HepG2 (cell line): ENCODE measurements around the gene ZBTB46. TPM values are rescaled to one million over a fixed set of nuclear protein-coding genes. Genes with fewer than 3 reads are reported as not detected.

Experiments
- BORCS8-MEF2B ChIP-seq: sonication (generic); formaldehyde crosslinking; IDR thresholded peaks from 2 replicates; pipeline ENCODE4 v1.8.0; 2022; ENCODE audit warnings: mild to moderate bottlenecking, missing genetic modification reagents
- FOSL2 ChIP-seq: sonication (generic); formaldehyde crosslinking; IDR thresholded peaks from 2 replicates; pipeline ENCODE4 v1.4.0; 2020; ENCODE audit warnings: missing genetic modification reagents
- FOXM1 ChIP-seq: sonication (generic); formaldehyde crosslinking; IDR thresholded peaks from 2 replicates; pipeline ENCODE4 v1.5.0; 2020; ENCODE audit warnings: missing genetic modification reagents
- HMG20B ChIP-seq: conservative IDR thresholded peaks from 2 replicates; pipeline ENCODE4 v1.6.1; 2016; ENCODE audit warnings: missing genetic modification reagents, missing compliant biosample characterization
- IKZF4 ChIP-seq: sonication (generic); formaldehyde crosslinking; IDR thresholded peaks from 2 replicates; pipeline ENCODE4 v1.5.1; 2020; ENCODE audit warnings: borderline replicate concordance, mild to moderate bottlenecking, low read depth, missing genetic modification reagents; ENCODE audit errors: not compliant biosample characterization
- KLF11 ChIP-seq: IDR thresholded peaks from 2 replicates; pipeline ENCODE4 v1.6.1; 2016; ENCODE audit warnings: missing compliant biosample characterization
- LCORL ChIP-seq, 2 experiments: fragments of 450-650 bp in 1 of 2; sonication (generic) in 1 of 2; formaldehyde crosslinking in 1 of 2; IDR thresholded peaks; 2 replicates each; pipeline versions ENCODE4 v1.5.0 to v1.6.1; 2017 to 2020; ENCODE audit warnings: antibody characterized with exemption in 1 of 2, missing genetic modification reagents in 1 of 2
- MAZ ChIP-seq, 2 experiments: sonication (generic) in 1 of 2; formaldehyde crosslinking in 1 of 2; IDR thresholded peaks; 2 replicates each; pipeline versions ENCODE4 v1.5.0 to v1.6.1; 2012 to 2020; ENCODE audit warnings: low read depth in 2 of 2, mild to moderate bottlenecking in 2 of 2, borderline replicate concordance in 1 of 2, improper control_type of control experiment in 1 of 2, low read length in 1 of 2, missing genetic modification reagents in 1 of 2, moderate library complexity in 1 of 2
- NFKB2 ChIP-seq: sonication (generic); formaldehyde crosslinking; IDR thresholded peaks from 2 replicates; pipeline ENCODE4 v1.4.0; 2020; ENCODE audit warnings: missing genetic modification reagents, borderline replicate concordance
- SRSF4 ChIP-seq: fragments of 200-400 bp; formaldehyde crosslinking; IDR thresholded peaks from one replicate; pipeline ENCODE4 v1.6.1; 2018; ENCODE audit warnings: mild to moderate bottlenecking, low read depth, low read length, moderate library complexity; ENCODE audit not compliant: poor library complexity, severe bottlenecking
- XBP1 ChIP-seq: sonication (generic); formaldehyde crosslinking; IDR thresholded peaks from 2 replicates; pipeline ENCODE4 v1.5.0; 2020; ENCODE audit warnings: missing genetic modification reagents
- ZFP90 ChIP-seq: sonication (generic); formaldehyde crosslinking; IDR thresholded peaks from 2 replicates; pipeline ENCODE4 v1.8.0; 2022; ENCODE audit warnings: missing genetic modification reagents, mild to moderate bottlenecking, inconsistent platforms, borderline replicate concordance
- ZNF225 ChIP-seq: sonication (generic); formaldehyde crosslinking; IDR thresholded peaks from 2 replicates; pipeline ENCODE4 v1.4.0; 2020; ENCODE audit warnings: mild to moderate bottlenecking, missing genetic modification reagents
- ZNF292 ChIP-seq: sonication (generic); formaldehyde crosslinking; IDR thresholded peaks from 2 replicates; pipeline ENCODE4 v1.8.1; 2022; ENCODE audit warnings: mild to moderate bottlenecking, low read depth, missing genetic modification reagents, borderline replicate concordance
- ZNF430 ChIP-seq: sonication (generic); formaldehyde crosslinking; IDR thresholded peaks from 2 replicates; pipeline ENCODE4 v1.9.0; 2021; ENCODE audit warnings: mild to moderate bottlenecking, missing genetic modification reagents
- ZNF468 ChIP-seq: sonication (generic); formaldehyde crosslinking; IDR thresholded peaks from 2 replicates; pipeline ENCODE4 v1.8.0; 2022; ENCODE audit warnings: mild to moderate bottlenecking, moderate library complexity, missing genetic modification reagents
- ZNF567 ChIP-seq: sonication (generic); formaldehyde crosslinking; IDR thresholded peaks from 2 replicates; pipeline ENCODE4 v1.8.1; 2023; ENCODE audit warnings: mild to moderate bottlenecking, missing genetic modification reagents, borderline replicate concordance
- ZNF644 ChIP-seq: IDR thresholded peaks from 2 replicates; pipeline ENCODE4 v1.6.1; 2016; ENCODE audit warnings: low read depth
- polyA plus RNA-seq, 8 experiments: library from polyadenylated mRNA; depleted of rRNA in 3 of 8; stranded (reverse) in 7 of 8; unstranded in 1 of 8; fragments of >200 nt; fragmentation: Illumina TruSeq in 4 of 8; extraction: Trizol in 4 of 8; gene quantifications; 2 replicates each; pipeline versions ENCODE4 v1.2.1 to v1.2.3, GENCODE V29; 2011 to 2016; ENCODE audit warnings: low read depth in 4 of 8, missing spikeins in 1 of 8, mixed read lengths in 1 of 8; ENCODE audit not compliant: insufficient read depth in 1 of 8
- total RNA-seq, 5 experiments: library from RNA; depleted of rRNA; stranded (reverse); fragments of >200 nt; fragmentation: Illumina TruSeq; extraction: Trizol; gene quantifications; 2 replicates each; pipeline ENCODE4 v1.2.3, GENCODE V29; 2016; ENCODE audit warnings: low read depth in 1 of 5
- TF ChIP-seq, protein P1 (sequence below): sonication (generic); formaldehyde crosslinking; IDR thresholded peaks from 2 replicates; pipeline ENCODE4 v1.4.0; 2020; ENCODE audit warnings: missing genetic modification reagents, borderline replicate concordance
- TF ChIP-seq, protein P2 (sequence below): sonication (generic); formaldehyde crosslinking; IDR thresholded peaks from 2 replicates; pipeline ENCODE4 v1.5.0; 2020; ENCODE audit warnings: missing genetic modification reagents, mild to moderate bottlenecking, borderline replicate concordance
- TF ChIP-seq, protein P3 (sequence below): conservative IDR thresholded peaks from 2 replicates; pipeline ENCODE4 v1.6.1; 2018; ENCODE audit warnings: missing genetic modification reagents

Gene ZBTB46
- total and polyA plus RNA-seq, 2 of the 13 experiments (the other 11 are each of a cell fraction or from before 2014, with no cell fraction given), result 1.6 to 13.5 TPM

DNA sequence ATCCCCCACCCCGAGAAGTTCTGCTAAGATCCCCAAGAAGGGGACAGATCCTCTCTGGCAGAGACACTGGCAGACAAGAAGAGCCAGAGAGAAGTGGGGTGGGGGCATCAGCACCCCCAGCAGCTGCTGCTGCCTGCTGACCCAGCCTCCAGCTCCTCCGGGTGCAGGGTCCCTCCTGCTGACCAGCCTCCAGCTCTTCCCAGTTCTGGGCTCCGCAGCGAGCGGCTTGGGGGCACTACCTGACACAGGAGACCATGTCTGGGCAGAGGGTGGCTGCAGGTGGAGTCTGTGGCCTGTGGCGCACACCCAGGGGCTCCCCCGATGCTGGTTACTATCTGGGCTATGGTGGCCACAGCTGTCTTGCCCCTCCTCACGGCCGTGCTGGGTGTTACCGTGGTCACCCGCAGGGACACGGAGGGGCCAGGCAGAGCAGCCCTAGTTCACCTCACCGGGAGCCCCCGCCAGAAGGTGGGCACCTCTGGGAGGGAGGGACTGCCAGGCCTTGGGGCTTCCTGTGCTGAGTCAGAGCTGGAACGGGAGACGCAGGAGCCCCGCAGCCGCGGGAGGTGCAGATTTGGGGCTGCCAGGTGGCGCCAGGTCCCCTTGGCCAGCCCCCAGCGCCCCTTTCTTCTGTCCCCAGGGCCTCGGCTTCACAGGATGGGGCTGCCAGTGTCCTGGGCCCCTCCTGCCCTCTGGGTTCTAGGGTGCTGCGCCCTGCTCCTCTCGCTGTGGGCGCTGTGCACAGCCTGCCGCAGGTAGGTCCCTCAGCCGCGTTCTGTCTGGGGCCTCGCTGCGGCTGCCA lies 94.0 kb downstream of the ZBTB46 start (continued):
- TF ChIP-seq ZFP90 (CRISPR knock-in tag), result 0 out of 2 replicates have a peak, but pooled peaks have one; percentile 65
- TF ChIP-seq, protein P1, sequence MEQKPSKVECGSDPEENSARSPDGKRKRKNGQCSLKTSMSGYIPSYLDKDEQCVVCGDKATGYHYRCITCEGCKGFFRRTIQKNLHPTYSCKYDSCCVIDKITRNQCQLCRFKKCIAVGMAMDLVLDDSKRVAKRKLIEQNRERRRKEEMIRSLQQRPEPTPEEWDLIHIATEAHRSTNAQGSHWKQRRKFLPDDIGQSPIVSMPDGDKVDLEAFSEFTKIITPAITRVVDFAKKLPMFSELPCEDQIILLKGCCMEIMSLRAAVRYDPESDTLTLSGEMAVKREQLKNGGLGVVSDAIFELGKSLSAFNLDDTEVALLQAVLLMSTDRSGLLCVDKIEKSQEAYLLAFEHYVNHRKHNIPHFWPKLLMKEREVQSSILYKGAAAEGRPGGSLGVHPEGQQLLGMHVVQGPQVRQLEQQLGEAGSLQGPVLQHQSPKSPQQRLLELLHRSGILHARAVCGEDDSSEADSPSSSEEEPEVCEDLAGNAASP (CRISPR knock-in tag), result no peak
- no peak for TF ChIP-seq MAZ (IDR thresholded peaks at IDR 0.05; ENCODE audit: borderline replicate concordance, low read depth, low read length)
- peak; percentile 6; the same call in 1 of the 2 replicates for TF ChIP-seq MAZ (CRISPR knock-in tag; IDR thresholded peaks at IDR 0.05; ENCODE audit: low read depth)
- no peak for TF ChIP-seq ZNF225 (CRISPR knock-in tag)
- TF ChIP-seq, protein P2, sequence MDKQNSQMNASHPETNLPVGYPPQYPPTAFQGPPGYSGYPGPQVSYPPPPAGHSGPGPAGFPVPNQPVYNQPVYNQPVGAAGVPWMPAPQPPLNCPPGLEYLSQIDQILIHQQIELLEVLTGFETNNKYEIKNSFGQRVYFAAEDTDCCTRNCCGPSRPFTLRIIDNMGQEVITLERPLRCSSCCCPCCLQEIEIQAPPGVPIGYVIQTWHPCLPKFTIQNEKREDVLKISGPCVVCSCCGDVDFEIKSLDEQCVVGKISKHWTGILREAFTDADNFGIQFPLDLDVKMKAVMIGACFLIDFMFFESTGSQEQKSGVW (CRISPR knock-in tag), result no peak
- no peak for TF ChIP-seq HMG20B
- TF ChIP-seq SRSF4, result no peak
- TF ChIP-seq FOXM1, result no peak
- peak; percentile 54; the same call in 1 of the 2 replicates for TF ChIP-seq ZNF292 (CRISPR knock-in tag)
- TF ChIP-seq BORCS8-MEF2B, result no peak; the same call in 1 of the 2 replicates
- TF ChIP-seq KLF11 (CRISPR knock-in tag), result no peak; the same call in 1 of the 2 replicates
- peak; percentile 40; the same call in 1 of the 2 replicates for TF ChIP-seq FOSL2 (CRISPR knock-in tag)
- TF ChIP-seq LCORL (IDR thresholded peaks at IDR 0.05), result no peak
- peak; percentile 68; the same call in 1 of the 2 replicates for TF ChIP-seq LCORL (CRISPR knock-in tag; IDR thresholded peaks at IDR 0.05)
- no peak for TF ChIP-seq XBP1 (CRISPR knock-in tag)
- no peak; the same call in 1 of the 2 replicates for TF ChIP-seq NFKB2 (CRISPR knock-in tag)
- peak; percentile 49 for TF ChIP-seq IKZF4 (CRISPR knock-in tag)
- TF ChIP-seq ZNF430 (CRISPR knock-in tag), result no peak
- TF ChIP-seq ZNF468 (CRISPR knock-in tag), result peak; percentile 44; the same call in 1 of the 2 replicates
- no peak for TF ChIP-seq ZNF567
- TF ChIP-seq ZNF644 (CRISPR knock-in tag), result no peak
- TF ChIP-seq, protein P3, sequence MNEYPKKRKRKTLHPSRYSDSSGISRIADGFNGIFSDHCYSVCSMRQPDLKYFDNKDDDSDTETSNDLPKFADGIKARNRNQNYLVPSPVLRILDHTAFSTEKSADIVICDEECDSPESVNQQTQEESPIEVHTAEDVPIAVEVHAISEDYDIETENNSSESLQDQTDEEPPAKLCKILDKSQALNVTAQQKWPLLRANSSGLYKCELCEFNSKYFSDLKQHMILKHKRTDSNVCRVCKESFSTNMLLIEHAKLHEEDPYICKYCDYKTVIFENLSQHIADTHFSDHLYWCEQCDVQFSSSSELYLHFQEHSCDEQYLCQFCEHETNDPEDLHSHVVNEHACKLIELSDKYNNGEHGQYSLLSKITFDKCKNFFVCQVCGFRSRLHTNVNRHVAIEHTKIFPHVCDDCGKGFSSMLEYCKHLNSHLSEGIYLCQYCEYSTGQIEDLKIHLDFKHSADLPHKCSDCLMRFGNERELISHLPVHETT (CRISPR knock-in tag), result no peak; the same call in 1 of the 2 replicates
